HepG2 (cell line): ENCODE measurements around the gene LIFR. TPM values are rescaled to one million over a fixed set of nuclear protein-coding genes. Genes with fewer than 3 reads are reported as not detected.
"Not testable (repeated sequence)": the region's sequence is repeated elsewhere in the genome, so short reads cannot be mapped to it uniquely, and the experiment has no call there.

ENCODE experiments used
- ATAC-seq: fragments of 200-7000 bp; cut with Tn5 transposase; 3 replicates; pipeline ENCODE4 v1.9.1; 2020; ENCODE audit warnings: mild to moderate bottlenecking, moderate library complexity
- BruUV-seq: library from RNA; stranded (reverse); fragments of 400-500 nt; replicated peaks from 2 replicates; lab custom pipeline; 2021; lab: Mats Ljungman, UMichigan
- CTCF ChIA-PET: fragments of 300-600 bp; formaldehyde crosslinking; extraction: SDS; loops from one replicate; lab custom pipeline; 2021; ENCODE audit warnings: low total read pairs, inconsistent platforms, low intra/inter-chr PET ratio; lab: Yijun Ruan, JAX
- POLR2A ChIA-PET: fragments of 350-600 bp; sonication (Branson Sonifier 250); formaldehyde crosslinking; loops from one replicate; lab custom pipeline; 2020; ENCODE audit warnings: antibody characterized with exemption, inconsistent platforms; lab: Yijun Ruan, JAX
- DNase-seq: peaks from one replicate; pipeline ENCODE4 v3.0.0-alpha.2; 2015; ENCODE audit warnings: low spot score
- FAIRE-seq: peaks from 3 replicates; lab custom pipeline; 2011; peaks lifted over from hg19 to GRCh38; lab: Jason Lieb, UNC
- H2AFZ ChIP-seq: one replicate; pipeline ENCODE4 v1.6.1; 2011; ENCODE audit warnings: low read length, inconsistent platforms
- H3K27ac ChIP-seq: fragments of 300-600 bp; 3 replicates; pipeline ENCODE4 v1.8.0; 2011; ENCODE audit warnings: mixed run types, mild to moderate bottlenecking, mixed read lengths, low read length, inconsistent platforms; ENCODE audit not compliant: insufficient read depth; ENCODE audit errors: extremely low read length
- H3K27me3 ChIP-seq, 2 experiments: fragments of 200-600 bp in 1 of 2; 2 replicates in 1 of 2; 3 replicates in 1 of 2; pipeline versions ENCODE4 v1.6.0 to v1.8.0; 2011; ENCODE audit warnings: low read length in 2 of 2, mild to moderate bottlenecking in 2 of 2, moderate library complexity in 2 of 2, inconsistent platforms in 1 of 2; ENCODE audit not compliant: insufficient read depth in 2 of 2, control insufficient read depth in 1 of 2
- H3K36me3 ChIP-seq, 2 experiments: fragments of 200-600 bp in 1 of 2; replicated peaks in 1 of 2; 2 replicates in 1 of 2; 3 replicates in 1 of 2; pipeline versions ENCODE4 v1.5.1 to v1.8.0; 2011; ENCODE audit warnings: low read length in 2 of 2, inconsistent platforms in 1 of 2; ENCODE audit not compliant: insufficient read depth in 2 of 2, control insufficient read depth in 1 of 2
- H3K4me1 ChIP-seq: 2 replicates; pipeline ENCODE4 v1.5.1; 2012; ENCODE audit warnings: low read length, inconsistent platforms; ENCODE audit not compliant: insufficient read depth
- H3K4me2 ChIP-seq: 2 replicates; pipeline ENCODE4 v1.6.0; 2011; ENCODE audit warnings: low read depth, low read length, inconsistent platforms
- H3K4me3 ChIP-seq, 3 experiments: fragments of 200-600 bp in 1 of 3; sonication (generic), shearing (Covaris generic) in 1 of 3; replicated peaks in 1 of 3; 2 replicates each; pipeline ENCODE4 v1.5.1; 2011 to 2016; ENCODE audit warnings: low read length in 3 of 3, inconsistent platforms in 2 of 3, low read depth in 2 of 3, mild to moderate bottlenecking in 2 of 3, control low read depth in 1 of 3, mixed read lengths in 1 of 3; ENCODE audit not compliant: insufficient read depth in 1 of 3
- H3K79me2 ChIP-seq: one replicate; pipeline ENCODE4 v1.6.1; 2011; ENCODE audit warnings: low read length, inconsistent platforms; ENCODE audit not compliant: insufficient read depth
- H3K9ac ChIP-seq: 2 replicates; pipeline ENCODE4 v1.6.0; 2011; ENCODE audit warnings: mild to moderate bottlenecking, low read depth, low read length, inconsistent platforms; ENCODE audit not compliant: insufficient read depth
- H3K9me3 ChIP-seq: 2 replicates; pipeline ENCODE4 v1.5.1; 2012; ENCODE audit warnings: mild to moderate bottlenecking, low read length
- H4K20me1 ChIP-seq: 2 replicates; pipeline ENCODE4 v1.6.0; 2011; ENCODE audit warnings: inconsistent platforms, mild to moderate bottlenecking, low read length, moderate library complexity; ENCODE audit not compliant: insufficient read depth
- NFYB ChIP-seq: sonication (generic); formaldehyde crosslinking; IDR thresholded peaks from 2 replicates; pipeline ENCODE4 v1.4.0; 2020; ENCODE audit warnings: missing genetic modification reagents
- SP5 ChIP-seq: IDR thresholded peaks from 2 replicates; pipeline ENCODE4 v1.6.1; 2016; ENCODE audit warnings: low read depth, borderline replicate concordance
- ZKSCAN5 ChIP-seq: sonication (generic); formaldehyde crosslinking; IDR thresholded peaks from 2 replicates; pipeline ENCODE4 v1.5.1; 2020; ENCODE audit warnings: mild to moderate bottlenecking, missing genetic modification reagents
- ZMAT3 ChIP-seq: sonication (generic); formaldehyde crosslinking; conservative IDR thresholded peaks from 2 replicates; pipeline ENCODE4 v1.7.0; 2021; ENCODE audit warnings: missing genetic modification reagents
- ZNF180 ChIP-seq: sonication (generic); formaldehyde crosslinking; IDR thresholded peaks from 2 replicates; pipeline ENCODE4 v1.4.0; 2020; ENCODE audit warnings: low read depth, missing genetic modification reagents, borderline replicate concordance
- ZNF225 ChIP-seq: sonication (generic); formaldehyde crosslinking; IDR thresholded peaks from 2 replicates; pipeline ENCODE4 v1.4.0; 2020; ENCODE audit warnings: mild to moderate bottlenecking, missing genetic modification reagents
- ZNF776 ChIP-seq: sonication (generic); formaldehyde crosslinking; IDR thresholded peaks from 2 replicates; pipeline ENCODE4 v1.4.0; 2020; ENCODE audit warnings: mild to moderate bottlenecking, missing genetic modification reagents
- WGBS: methylation state at CpG from one replicate; pipeline ENCODE4 v1.1.6; 2017; ENCODE audit warnings: low lambda C conversion rate; 5-methylcytosine and 5-hydroxymethylcytosine counted together
- in situ Hi-C: cut with HindIII; loops from 2 replicates; pipeline ENCODE4 v1.10.0; 2017; ENCODE audit warnings: low pct_unique_long_range_greater_than_20kb; ENCODE audit not compliant: extremely low pct_ligation_motif_present
- intact Hi-C: fragments of 100-400 bp; cut with micrococcal nuclease; formaldehyde crosslinking; loops from one replicate; pipeline ENCODE4 v1.10.0; 2022; ENCODE audit not compliant: unreplicated experiment
- polyA plus RNA-seq, 8 experiments: library from polyadenylated mRNA; depleted of rRNA in 3 of 8; stranded (reverse) in 7 of 8; unstranded in 1 of 8; fragments of >200 nt; fragmentation: Illumina TruSeq in 4 of 8; extraction: Trizol in 4 of 8; gene quantifications; 2 replicates each; pipeline versions ENCODE4 v1.2.1 to v1.2.3, GENCODE V29; 2011 to 2016; ENCODE audit warnings: low read depth in 4 of 8, missing spikeins in 1 of 8, mixed read lengths in 1 of 8; ENCODE audit not compliant: insufficient read depth in 1 of 8
- total RNA-seq, 5 experiments: library from RNA; depleted of rRNA; stranded (reverse); fragments of >200 nt; fragmentation: Illumina TruSeq; extraction: Trizol; gene quantifications; 2 replicates each; pipeline ENCODE4 v1.2.3, GENCODE V29; 2016; ENCODE audit warnings: low read depth in 1 of 5
- TF ChIP-seq, protein P1 (sequence below): sonication (generic); formaldehyde crosslinking; IDR thresholded peaks from 2 replicates; pipeline ENCODE4 v1.5.0; 2020; ENCODE audit warnings: mild to moderate bottlenecking, missing genetic modification reagents

The LIFR gene
- total and polyA plus RNA-seq, 2 of the 13 experiments (the other 11 are each of a cell fraction or from before 2014, with no cell fraction given), result 6.3 to 25.2 TPM

DNA sequence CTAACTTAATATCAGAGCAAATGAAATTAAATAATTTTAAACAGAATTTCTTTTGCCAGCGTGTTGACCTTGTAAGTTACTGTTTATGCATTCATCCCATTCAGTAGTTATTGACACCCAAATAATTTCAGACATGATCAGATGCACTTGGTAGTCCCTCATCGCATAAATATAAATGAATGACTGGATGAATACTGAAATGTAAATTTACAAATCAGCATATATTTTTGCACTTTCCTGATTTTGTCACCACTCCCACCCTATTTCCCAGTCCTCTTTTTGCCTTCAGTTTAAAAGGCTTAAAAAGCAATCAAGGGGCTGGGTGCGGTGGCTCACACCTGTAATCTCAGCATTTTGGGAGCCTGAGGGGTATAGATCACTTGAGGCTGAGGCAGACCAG lies 17.1 kb upstream of the LIFR start:
- FAIRE-seq (no peak), ATAC-seq (no peak), DNase-seq (no peak)
- in situ Hi-C loops, result no loop called here
- H3K79me2 ChIP-seq, result no peaks in the 10 kb centered on the region
- H3K9ac ChIP-seq, result no peak overlapping the region
- 53% methylated on average over 3 of the region's 3 CpGs for WGBS
- no peaks in the 10 kb centered on the region for H3K9me3 ChIP-seq
- no peaks in the 10 kb centered on the region for H3K27me3 ChIP-seq
- POLR2A ChIA-PET, result interaction anchor here (0.6 kb wide), 1 partner anchor 19 kb away, joined by 3 read pairs; no protein-coding TSS in a partner anchor
- no peak overlapping the region for H3K4me2 ChIP-seq
- H3K4me1 ChIP-seq, result no peaks in the 10 kb centered on the region
- no TSS peak for BruUV-seq
- intact Hi-C loops, result no loop called here
- TF ChIP-seq, protein P1, sequence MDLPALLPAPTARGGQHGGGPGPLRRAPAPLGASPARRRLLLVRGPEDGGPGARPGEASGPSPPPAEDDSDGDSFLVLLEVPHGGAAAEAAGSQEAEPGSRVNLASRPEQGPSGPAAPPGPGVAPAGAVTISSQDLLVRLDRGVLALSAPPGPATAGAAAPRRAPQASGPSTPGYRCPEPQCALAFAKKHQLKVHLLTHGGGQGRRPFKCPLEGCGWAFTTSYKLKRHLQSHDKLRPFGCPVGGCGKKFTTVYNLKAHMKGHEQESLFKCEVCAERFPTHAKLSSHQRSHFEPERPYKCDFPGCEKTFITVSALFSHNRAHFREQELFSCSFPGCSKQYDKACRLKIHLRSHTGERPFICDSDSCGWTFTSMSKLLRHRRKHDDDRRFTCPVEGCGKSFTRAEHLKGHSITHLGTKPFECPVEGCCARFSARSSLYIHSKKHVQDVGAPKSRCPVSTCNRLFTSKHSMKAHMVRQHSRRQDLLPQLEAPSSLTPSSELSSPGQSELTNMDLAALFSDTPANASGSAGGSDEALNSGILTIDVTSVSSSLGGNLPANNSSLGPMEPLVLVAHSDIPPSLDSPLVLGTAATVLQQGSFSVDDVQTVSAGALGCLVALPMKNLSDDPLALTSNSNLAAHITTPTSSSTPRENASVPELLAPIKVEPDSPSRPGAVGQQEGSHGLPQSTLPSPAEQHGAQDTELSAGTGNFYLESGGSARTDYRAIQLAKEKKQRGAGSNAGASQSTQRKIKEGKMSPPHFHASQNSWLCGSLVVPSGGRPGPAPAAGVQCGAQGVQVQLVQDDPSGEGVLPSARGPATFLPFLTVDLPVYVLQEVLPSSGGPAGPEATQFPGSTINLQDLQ (CRISPR knock-in tag), result no peak
- TF ChIP-seq ZNF180 (no peak), ZNF225 (no peak), ZNF776 (CRISPR knock-in tag) (no peak), SP5 (no peak)
- H2AFZ ChIP-seq, result no peak overlapping the region
- H3K36me3 ChIP-seq, result no peaks in the 10 kb centered on the region
- H3K27ac ChIP-seq, result no peak overlapping the region
- H4K20me1 ChIP-seq, result no peaks in the 10 kb centered on the region
- H3K4me3 ChIP-seq, result no peak overlapping the region
- CTCF ChIA-PET, result no interaction called here

DNA sequence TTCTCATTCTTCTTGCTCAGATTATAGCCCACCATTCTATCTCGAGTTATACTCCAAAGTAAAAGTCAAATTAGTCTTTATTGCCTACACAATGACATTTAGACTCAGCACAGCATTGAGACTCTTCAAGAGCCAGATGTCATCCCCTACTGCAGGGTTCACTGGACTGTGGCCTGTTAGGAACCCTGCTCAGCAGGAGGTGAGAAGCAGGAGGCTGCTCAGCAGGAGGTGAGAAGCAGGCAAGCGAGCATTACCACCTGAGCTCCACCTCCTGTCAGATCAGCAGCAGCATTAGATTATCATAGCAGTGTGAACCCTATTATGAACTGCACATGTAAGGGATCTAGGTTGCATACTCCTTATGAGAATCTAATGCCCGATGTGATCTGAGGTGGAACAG lies 12.7 kb upstream of the LIFR start:
- Histone ChIP-seq H3K4me1 (no peaks in the 10 kb centered on the region), H3K9ac (no peak overlapping the region), H4K20me1 (no peaks in the 10 kb centered on the region), H3K4me3 (no peak overlapping the region), H3K4me2 (no peak overlapping the region), H3K9me3 (no peaks in the 10 kb centered on the region), H3K27me3 (no peaks in the 10 kb centered on the region), H2AFZ (no peak overlapping the region), H3K36me3 (no peaks in the 10 kb centered on the region), H3K27ac (no peak overlapping the region), H3K79me2 (no peaks in the 10 kb centered on the region)
- ChIA-PET POLR2A (no interaction called here), CTCF (no interaction called here)
- intact Hi-C loops (no loop called here), in situ Hi-C loops (no loop called here)
- no TSS peak for BruUV-seq
- ATAC-seq (no peak), FAIRE-seq (no peak), DNase-seq (no peak)
- 42% methylated on average over 2 of the region's 3 CpGs for WGBS
- 0 out of 2 replicates have a peak, but pooled peaks have one; percentile 19 for TF ChIP-seq ZKSCAN5 (CRISPR knock-in tag)
- no peak for TF ChIP-seq NFYB (CRISPR knock-in tag)
- no peak for TF ChIP-seq ZMAT3 (CRISPR knock-in tag)

DNA sequence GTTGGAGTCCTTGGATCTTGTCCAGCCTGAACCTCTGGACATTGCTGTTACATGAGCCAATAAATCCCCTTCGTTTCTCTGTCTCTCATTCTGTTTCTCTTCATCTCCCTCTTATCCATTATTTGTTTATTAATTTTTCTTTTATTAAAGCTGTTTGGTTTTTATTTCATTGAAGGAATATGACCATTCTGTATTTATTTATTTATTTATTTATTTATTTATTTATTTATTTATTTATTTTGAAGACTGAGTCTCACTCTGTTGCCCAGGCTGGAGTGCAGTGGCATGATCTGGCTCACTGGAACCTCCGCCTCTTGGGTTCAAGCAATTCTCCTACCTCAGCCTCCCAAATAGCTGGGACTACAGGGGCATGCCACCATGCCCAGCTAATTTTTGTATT lies 10.9 kb upstream of the LIFR start:
- H3K4me1 ChIP-seq, H3K4me2 ChIP-seq, DNase-seq, ATAC-seq, H3K9ac ChIP-seq, H3K27ac ChIP-seq, BruUV-seq, CTCF ChIA-PET, FAIRE-seq, intact Hi-C loops, H3K79me2 ChIP-seq, H4K20me1 ChIP-seq, H2AFZ ChIP-seq, in situ Hi-C loops, H3K9me3 ChIP-seq, H3K27me3 ChIP-seq, H3K4me3 ChIP-seq, POLR2A ChIA-PET, H3K36me3 ChIP-seq: not testable (repeated sequence)
- 85% methylated on average over 2 of the region's 2 CpGs for WGBS
